GM21447 (cell line): ENCODE results near the gene TYK2.
"Not testable (repeated sequence)": the region's sequence is repeated elsewhere in the genome, so short reads cannot be mapped to it uniquely, and the experiment has no call there.

Experiments used
- ATAC-seq: cut with Tn5 transposase; IDR thresholded peaks from one replicate; pipeline ENCODE4 v1.9.1; 2021; ENCODE audit not compliant: unreplicated experiment

The TYK2 gene

GRCh38 chr19:10378124-10378523 is 2.2 kb downstream of the TYK2 start:
- no peak for ATAC-seq

DNA sequence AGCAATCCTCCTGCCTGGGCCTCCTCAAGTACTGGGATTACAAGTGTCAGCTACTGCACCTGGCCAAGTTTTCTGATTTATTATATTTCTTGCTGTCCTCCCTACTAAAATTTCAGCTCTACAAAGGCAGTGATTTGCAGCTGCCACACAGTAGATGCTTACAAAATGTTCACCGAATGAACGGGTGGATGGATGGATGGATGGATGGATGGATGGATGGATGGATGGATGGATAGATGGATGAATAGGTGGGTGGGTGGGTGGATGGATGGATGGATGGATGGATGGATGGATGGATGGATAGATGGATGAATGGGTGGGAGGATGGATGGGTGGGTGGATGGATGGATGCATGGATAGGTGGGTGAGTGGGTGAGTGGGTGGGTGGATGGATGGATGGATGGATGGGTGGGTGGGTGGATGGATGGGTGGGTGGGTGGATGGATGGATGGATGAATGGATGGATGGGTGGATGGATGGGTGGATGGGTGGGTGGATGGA is 3.2 kb downstream of the TYK2 start:
- not testable (repeated sequence) for ATAC-seq

GRCh38 chr19:10374931-10375330 is 5.4 kb downstream of the TYK2 start:
- ATAC-seq, result no peak

DNA sequence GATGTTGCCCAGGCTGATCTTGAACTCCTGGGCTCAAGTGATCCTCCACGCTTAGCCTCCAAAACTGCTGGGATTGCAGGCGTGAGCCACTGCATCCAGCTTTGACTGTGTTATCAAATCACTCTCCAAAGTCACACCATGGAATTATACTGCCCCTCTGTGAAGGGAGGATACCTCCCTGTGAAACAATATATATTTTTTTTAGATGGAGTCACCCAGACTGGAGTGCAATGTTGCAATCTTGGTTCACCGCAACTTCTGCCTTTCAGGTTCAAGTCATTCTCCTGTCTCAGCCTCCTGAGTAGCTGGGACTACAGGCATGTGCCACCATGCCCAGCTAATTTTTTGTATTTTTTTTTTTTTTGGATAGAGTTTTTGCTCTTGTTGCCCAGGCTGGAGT is 7.7 kb downstream of the TYK2 start:
- no peak for ATAC-seq

GRCh38 chr19:10368101-10368803 is 12.1 kb downstream of the TYK2 start:
- no peak for ATAC-seq

- not testable (repeated sequence) for ATAC-seq
Measured at GRCh38 chr19:10366950-10367512, 13.3 kb downstream of the TYK2 start.

GRCh38 chr19:10365518-10365917 is 14.9 kb downstream of the TYK2 start:
- no peak for ATAC-seq

DNA sequence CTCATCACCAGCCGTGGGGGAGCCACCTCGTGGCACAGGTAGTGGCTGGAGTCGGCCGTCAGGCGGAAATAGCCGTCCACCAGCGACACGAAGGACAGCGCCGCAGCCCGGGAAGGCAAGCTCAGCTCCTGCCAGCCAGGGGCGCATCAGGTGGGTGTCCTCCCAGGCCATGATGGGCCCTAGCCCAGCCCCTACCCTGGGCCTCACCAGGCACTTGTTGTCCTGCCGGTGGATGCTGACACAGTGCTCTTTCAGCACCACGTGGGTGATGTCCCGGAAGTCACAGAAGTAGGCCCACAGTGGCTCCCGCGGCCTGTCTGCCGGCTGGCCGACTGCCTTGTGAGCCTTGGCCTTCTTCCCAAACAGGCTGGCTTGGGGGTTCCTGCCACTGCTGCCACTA is 15.7 kb downstream of the TYK2 start:
- no peak for ATAC-seq

DNA sequence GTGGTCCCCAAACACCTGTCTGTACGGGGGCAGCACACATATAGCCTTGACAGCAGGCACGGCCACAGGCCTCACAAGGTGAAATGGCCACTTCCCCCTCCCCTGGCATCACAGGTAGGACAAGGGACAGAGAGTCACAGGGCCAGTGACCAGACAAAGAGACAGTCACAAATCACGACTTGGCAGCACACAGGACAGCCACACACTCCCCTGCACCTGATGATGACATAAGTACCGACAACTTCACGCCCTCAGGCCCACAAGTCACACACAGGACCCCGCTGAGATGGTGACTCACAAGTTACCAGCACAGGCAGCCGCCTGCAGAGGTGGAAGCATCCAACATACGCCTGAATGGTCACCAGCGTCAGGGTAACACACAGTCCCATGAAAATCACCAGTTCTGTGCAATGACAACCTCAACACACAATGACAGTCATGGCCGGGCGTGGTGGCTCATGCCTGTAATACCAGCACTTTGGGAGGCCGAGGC is 16.5 kb downstream of the TYK2 start:
- ATAC-seq, result no peak

- no peak for ATAC-seq
Measured at GRCh38 chr19:10362259-10362658, 18.1 kb downstream of the TYK2 start.

GRCh38 chr19:10361569-10362011 is 18.8 kb downstream of the TYK2 start:
- no peak for ATAC-seq

GRCh38 chr19:10356431-10356830 is 23.9 kb downstream of the TYK2 start:
- ATAC-seq, result no peak

DNA sequence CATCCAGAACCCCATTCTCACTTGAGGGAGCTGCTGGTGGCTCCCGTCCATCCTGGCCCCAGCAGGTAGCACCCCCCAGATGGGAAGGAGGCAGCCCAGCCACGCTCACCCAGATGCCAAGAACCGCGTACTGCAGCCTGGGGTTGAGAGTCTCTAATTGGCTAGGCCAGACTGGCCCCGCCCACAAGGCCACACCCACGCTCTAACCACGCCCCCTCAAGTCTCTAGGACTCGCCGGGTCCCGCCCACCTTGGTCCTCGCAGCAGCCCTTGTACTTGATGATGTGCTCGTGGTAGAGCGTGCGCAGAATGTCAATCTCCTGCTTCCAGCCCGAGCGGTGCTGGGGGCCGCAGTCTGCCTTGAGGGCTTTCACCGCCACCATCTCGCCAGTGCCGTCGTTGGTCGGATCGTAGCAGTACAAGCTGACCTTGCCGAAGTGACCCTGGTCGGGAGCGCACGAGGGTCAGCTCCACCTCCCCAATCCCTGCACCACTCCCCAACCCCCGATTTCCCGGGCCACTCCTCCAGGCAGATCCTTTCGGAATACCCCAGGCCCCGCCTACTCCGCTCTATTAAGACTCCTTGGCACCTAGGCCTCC is 26.5 kb downstream of the TYK2 start:
- ATAC-seq, result no peak

DNA sequence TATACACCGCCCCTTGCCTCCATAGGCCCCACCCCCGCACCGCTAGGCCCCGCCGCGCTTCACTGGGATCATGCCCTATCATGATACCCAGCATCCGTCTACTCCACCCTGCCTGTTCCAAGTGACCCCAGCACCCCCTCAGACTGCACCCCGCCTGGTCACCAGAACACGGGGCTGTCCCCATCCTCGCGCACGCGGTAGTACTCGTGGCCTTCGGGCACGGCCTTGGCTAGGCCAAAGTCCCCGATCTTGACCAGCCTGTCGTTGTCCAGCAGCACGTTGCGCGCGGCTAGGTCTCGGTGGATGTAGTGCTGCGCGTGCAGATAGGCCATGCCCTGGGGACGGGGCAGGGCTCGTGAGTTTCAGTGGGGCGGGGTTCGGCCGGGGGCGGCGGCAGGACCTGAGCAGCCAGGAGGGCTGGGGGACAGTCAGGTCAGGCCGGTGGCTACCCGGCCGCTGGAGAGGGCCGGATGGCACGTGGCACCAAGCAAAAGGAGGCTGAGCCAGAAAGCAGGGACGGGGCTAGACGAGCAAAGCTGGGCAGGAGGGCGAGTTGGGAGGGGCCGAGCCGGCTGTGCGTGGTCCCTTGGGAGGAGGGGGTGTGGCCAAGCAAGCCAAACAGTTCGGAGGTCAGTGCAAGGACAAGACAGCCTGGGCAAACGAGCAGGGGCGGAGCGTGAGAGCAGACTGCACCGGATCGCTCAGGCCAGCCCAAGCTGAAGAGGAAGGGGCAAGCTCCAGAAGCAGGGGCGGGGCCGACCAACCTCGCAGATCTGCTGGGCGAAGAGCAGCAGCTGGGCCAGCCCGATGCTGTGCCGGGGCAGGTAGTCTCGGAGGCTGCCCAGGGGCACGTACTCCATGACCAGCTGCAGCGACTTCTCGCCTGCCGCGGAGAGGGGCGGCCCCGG is 27.4 kb downstream of the TYK2 start:
- ATAC-seq, result no peak

GRCh38 chr19:10346509-10346908 is 33.9 kb downstream of the TYK2 start:
- no peak for ATAC-seq

GRCh38 chr19:10344780-10345179 is 35.6 kb downstream of the TYK2 start:
- no peak for ATAC-seq

DNA sequence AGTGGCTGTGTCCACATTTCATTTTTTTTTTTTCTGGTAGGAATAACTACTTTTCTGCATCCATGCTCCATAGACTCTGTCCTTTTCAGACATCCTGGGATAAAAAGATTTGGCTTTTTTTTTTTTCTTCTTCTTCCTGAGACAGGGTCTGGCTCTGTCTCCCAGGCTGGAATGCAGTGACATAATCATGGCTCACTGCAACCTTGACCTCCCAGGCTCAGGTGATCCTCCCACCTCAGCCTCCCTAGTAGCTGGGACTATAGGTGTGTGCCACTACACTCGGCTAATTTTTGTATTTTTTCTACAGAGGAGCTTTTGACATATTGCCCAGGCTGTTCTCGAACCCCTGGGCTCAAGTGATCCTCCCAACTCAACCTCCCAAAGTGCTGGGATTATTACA is 36.9 kb downstream of the TYK2 start:
- no peak for ATAC-seq

- ATAC-seq, result no peak
Measured at GRCh38 chr19:10339977-10340376, 40.4 kb downstream of the TYK2 start.

GRCh38 chr19:10339380-10339960 is 40.9 kb downstream of the TYK2 start, which contains the start of gene ICAM3:
ICAM3 (minus strand) TSS chr19:10339624; CDS start chr19:10339614, 10 bp downstream.
- ATAC-seq, result peak; percentile 63

GRCh38 chr19:10338940-10339339 is 41.4 kb downstream of the TYK2 start:
- ATAC-seq, result peak; percentile 12

GRCh38 chr19:10336725-10337124 is 43.6 kb downstream of the TYK2 start:
- not testable (repeated sequence) for ATAC-seq
